ENCODE results near the gene ANKRD13D.

The ANKRD13D gene

DNA sequence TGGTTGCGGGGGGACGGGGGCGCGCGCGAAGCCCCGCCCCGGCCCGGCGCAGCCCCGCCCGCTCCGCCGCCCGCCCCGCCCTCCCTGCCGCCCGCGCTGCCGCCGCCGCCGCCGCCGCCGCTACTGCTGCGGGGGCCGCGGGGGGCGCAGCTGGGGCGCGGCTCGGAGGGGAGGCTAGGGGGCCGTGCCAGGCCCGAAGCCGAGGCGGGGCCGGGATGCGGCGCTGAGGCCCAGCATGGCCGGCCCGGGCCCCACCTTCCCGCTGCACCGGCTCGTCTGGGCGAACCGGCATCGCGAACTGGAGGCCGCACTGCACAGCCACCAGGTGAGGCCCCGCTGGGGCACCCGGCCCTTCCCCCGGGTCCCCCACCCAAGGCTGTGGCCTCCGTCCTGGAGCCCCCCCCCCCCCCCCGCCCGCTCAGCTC is at the start of gene ANKRD13D:
TSS of gene ANKRD13D (plus strand) at position 78 of the 425 bp plus-strand sequence. CDS start at position 236, 158 bp downstream.
- no peak for DNase-seq

DNA sequence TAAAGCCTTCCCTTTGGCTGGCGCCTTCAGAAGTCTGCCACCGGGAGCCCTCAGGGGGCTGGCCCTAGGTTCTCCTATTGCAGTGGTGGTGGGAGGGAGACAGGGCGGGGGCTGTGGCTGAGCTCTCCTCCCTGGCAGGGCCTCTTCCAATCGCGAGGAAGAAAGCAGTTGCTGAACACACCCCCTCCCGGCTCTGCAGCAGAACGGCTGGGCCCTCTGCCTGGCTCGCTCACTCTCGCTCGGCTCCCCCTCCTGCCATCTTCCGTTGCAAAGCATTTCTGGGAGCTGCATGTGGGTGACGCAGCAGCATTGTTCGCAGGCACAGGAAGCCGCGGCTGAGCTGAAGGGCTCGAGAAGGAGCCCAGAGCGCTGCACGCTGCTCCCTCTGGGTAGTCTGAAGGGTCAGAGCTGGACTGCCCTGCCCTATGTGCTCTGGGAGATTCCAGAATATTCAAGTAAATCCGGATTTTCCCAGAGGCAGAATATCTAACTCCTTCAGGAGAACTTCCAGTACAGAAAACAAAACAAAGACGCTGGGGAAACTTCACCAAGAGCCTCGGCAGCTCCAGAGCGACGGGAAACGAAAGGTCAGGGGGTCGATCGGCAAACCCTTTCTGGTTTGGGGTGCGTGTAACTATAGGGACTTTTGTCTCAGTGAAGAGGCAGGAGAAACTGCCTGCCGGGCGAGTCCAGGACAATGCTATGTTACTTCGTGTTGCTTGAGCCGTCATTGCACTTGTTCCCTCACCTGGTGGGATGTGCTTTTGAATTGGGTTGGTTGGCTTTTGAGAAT is 49.1 kb upstream of the ANKRD13D start:
- peak; percentile 95 for DNase-seq

DNA sequence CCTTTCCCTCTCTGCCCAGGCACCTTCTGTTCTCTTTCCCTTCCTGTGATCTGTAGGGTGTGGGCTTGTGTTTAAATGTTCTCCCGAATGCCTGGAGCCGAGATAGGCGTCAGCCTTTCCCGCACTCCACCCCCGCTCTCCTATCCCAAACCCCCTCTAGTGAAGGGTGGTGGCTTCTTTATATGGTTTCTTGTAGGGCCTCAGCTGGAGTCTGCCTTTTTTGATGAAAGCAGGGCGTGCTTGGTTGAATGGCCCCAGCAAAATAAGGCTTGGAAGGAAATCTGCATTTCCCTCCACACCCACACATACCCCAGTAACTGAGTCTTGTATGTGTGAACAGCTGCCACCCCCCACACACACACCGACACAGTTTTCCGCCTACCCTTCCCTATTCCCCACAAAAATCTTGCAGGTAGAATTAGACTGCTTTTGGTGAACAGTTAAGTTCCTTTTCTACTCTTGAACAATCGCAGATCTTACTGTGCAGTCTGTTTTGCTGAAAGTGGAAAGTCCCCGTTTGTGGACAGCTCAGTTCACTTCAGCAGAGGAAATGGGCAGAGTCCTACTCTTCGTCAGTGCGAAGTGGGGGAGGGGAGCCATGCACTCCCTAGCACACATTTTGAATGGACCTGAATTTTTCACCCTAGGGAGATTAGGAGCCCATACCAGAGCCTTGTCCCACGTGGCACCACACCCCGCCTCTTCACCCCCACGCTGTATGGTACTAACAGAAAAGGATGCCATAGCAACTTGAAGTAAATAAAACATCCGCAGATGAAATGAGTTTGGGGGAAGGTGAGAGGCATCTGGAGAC is 48.3 kb upstream of the ANKRD13D start:
- DNase-seq, result peak; percentile 87

DNA sequence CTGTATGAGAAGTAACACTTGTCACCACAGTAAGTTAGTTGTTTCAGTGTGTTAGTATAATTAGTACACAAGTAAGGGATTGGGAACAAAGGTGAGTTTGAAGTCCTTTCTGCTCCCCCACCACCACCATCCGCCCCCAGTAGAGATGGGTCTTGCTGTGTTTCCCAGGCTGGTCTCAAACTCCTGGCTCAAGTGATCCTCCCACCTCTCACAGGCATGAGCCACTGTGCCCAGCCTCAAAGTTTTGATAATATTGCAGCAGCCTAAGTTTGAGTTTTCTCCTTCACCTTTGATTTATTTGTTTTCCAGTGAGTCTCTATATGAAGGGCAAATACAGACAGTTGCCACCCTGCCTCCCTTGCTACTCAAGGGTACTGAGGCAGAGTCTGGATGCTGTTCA is 46.6 kb upstream of the ANKRD13D start:
- DNase-seq, result no peak

DNA sequence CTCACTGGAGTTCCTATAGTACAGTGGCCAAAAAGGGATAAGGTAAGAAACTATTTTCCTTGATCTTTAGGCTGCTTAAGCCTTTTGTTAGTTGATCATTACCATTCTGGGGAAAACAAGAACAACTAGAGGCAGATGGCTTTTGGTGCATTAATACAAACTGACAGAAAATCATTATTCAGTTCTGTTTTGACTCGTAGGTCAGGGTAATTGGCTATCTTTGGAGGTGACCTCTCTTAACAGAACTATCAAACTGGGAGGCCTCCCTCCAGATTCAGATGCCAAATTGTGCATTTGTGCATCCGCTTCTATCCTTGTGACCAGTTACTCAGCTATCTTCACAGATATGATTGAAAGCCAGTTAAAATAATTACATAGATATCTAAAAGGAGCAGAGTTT is 46.1 kb upstream of the ANKRD13D start:
- no peak for DNase-seq

DNA sequence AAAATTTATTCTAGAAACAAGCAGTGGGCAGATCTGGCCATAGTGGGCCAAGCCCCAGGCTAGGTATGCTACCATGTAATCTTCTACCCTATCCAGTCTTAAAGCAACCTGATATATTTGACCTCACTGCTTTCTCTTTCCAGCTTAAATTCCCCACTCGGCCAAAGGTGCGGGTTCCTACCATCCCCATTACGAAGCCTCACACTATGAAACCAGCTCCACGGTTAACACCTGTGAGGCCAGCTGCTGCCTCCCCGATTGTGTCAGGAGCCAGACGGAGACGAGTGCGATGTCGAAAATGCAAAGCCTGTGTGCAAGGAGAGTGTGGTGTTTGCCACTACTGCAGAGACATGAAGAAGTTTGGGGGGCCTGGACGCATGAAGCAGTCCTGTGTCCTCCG is 44.1 kb upstream of the ANKRD13D start:
- DNase-seq, result no peak

DNA sequence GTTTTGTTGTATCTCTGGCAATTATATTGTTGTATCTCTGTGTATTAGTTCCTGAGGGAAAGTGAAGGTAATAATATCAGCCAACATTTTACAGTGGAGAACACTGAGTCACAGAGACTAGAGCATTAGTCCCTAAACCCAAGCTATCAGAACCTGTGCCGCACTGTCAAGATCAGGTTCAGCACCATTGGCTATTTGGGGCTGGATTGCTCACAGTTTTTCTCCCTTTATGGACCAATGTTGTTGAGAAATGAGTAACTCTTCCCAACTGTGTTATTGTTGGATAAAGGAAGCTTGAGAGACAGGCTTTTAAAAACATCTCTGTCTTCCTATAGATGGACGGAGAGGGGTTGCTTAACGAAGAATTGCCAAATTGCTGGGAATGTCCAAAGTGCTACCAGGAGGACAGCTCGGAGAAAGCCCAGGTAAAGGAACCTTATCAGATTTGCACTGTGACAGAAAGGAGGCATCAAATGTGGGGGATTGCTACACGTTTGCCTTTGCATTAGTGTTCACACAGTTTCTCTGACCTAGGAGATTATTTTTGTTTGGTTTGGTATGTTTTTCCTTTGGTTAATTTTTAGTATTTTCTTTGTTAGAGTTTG is 41.1 kb upstream of the ANKRD13D start:
- no peak for DNase-seq

DNA sequence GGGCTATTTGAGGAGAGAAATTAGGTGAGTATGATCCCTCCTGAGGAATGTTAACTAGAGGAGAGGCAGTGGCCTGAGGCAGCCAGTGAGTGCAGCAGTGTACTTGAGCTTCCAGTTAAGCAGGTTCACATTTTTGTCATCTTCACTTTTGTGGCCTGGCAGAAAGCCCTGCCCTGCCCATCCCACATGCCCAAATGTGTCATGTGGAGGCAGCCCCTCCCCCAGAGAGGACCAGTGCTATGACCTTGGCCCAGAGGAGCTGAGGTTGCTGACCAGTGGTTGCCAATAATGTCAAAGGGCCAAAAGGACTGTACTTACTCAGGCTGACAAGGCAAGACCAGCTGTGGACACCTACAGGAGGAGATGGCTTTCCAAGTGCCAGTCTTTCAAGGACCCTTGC is 40.5 kb upstream of the ANKRD13D start:
- no peak for DNase-seq

DNA sequence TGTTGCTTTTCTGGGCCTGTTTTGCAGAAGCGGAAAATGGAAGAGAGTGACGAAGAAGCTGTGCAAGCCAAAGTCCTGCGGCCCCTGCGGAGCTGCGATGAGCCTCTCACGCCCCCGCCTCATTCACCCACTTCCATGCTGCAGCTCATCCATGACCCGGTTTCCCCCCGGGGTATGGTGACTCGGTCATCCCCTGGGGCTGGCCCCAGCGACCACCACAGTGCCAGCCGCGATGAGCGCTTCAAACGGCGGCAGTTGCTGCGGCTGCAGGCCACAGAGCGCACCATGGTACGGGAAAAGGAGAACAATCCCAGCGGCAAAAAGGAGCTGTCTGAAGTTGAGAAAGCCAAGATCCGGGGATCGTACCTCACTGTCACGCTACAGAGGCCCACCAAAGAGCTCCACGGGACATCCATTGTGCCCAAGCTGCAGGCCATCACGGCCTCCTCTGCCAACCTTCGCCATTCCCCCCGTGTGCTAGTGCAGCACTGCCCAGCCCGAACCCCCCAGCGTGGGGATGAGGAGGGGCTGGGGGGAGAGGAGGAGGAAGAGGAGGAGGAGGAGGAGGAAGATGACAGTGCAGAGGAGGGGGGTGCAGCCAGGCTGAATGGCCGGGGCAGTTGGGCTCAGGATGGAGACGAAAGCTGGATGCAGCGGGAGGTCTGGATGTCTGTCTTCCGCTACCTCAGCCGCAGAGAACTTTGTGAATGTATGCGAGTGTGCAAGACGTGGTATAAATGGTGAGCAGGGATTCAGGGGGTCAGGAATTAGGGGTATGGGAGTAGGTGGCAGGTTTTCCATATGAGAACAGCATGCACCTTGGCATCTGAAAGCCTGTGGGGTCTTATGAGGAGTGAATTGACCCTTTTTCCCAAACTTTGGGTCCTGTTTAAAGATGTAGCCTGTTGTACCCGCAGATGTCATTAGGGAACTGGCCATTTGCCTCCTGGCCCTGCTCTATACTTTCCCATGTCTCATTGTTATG is 38.8 kb upstream of the ANKRD13D start:
- DNase-seq, result no peak

DNA sequence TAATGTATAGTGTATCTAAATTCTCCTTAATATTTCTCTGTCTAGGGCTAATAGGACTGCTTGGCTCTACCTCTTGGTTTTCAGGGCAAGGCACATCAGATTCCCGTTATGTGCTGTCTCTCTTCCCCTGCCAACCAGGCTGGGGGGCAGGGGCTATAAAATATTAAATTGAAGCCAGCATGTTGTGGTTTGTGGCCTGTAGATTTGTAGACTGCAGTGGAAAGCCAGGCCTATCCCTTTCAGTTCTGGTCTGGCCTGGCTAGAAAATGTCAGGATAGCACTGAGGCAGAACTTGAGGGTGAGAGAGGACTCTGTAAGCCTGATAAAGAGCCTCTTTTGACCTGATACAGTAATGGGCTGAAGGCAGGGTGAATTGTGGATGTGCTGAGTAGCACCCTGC is 37.3 kb upstream of the ANKRD13D start:
- no peak for DNase-seq

DNA sequence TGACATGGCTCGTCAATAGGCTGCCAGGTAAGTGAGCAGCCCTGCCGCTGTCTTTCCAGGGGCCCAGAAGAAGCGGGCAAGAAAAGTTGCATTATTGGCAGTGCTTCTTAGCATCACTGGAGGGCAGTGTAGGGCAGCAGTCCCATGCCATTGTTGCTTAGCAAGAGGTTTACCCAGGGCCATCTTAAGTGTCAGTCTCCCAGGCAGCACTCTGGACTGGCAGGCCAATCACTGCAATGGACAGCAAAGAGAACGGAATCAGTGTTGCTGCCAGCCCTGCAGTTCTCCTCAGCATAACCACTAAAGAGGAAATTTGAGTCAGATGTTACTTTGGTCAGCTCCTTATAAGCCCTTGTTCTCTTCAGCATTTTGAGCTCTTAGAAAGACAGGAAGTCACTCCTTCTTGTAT is 36.3 kb upstream of the ANKRD13D start:
- no peak for DNase-seq

DNA sequence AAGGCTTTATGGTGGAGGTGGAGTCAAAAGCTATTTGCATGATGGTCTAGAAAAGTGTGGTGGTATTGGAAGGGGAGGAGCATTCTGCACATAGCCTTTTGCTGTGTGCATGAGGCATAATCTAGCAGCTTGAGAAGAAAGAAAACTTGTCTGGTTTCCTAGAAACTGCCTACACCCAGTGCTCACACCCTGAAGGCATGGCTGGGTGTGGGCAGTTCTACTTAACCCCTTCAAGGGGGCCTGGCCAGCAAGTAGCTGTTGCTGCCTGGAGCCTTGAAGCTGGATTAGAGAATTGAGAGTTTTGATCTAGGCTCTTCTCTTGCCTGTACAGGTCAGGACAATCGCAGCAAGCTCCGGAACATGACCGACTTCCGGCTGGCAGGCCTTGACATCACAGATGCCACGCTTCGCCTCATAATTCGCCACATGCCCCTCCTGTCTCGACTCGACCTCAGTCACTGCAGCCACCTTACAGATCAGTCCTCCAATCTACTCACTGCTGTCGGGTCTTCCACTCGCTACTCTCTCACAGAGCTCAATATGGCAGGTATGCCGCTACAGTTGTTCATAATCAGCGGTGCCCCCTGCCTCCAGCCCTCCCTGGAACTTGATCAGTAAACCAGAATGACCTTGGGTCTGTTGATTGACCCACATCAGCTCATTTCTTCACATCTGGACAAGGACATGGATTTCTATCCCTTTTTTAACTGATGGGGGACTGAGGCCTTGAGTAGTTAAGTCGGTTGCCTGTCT is 35.1 kb upstream of the ANKRD13D start:
- DNase-seq, result no peak

DNA sequence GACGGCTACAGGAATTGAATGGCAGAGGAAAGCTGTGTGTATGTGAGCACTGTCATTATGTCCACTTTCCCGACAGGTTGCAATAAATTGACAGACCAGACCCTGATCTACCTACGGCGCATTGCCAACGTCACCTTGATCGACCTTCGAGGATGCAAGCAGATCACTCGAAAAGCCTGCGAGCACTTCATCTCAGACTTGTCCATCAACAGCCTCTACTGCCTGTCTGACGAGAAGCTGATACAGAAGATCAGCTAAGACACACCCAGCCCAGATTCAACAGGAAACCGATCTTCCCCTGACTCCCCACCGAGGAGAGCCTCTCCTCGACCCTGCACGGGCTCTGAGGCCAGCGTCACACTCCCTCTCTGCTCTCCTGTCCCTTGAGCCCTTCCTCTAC is 34.3 kb upstream of the ANKRD13D start:
- no peak for DNase-seq

DNA sequence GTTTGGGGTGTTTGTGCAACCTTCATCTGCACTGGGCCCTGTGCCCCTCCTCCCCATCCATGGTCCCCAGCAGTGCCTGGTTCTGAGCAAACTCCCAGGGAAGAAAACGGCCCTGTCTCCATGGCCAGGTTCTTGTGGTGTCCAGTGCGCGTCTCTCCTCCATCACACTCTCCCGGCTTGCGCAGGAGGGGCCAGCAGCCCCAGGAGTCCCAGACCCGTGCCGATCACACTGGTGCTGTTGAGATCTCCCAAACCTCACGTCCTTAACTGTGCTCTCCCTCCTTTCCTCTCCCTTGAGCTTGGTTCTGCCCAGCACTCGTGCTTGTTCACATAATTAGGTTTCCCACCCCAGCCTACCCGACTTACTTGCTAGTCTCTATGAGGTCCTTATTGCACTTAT is 33.8 kb upstream of the ANKRD13D start:
- no peak for DNase-seq

DNA sequence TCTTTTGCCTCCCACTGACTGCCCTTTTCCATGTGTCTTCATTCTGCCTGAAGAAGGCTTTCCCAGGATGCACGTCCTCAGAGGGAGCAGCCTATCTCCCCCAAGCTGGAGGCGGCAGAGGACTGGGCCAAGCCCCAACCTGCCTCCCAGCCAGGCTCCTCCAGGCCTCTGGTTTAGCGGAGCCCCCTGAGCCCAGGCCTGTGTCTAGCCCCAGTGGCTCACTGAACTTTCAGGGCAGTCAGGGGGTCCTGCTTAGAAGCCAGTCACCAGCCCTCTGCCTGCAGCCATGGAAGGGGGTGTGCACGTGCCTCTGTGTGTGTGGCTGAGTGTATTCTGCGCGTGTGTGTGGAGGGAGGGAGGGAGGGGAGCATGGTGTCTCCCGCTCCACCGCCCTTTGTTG is 33.2 kb upstream of the ANKRD13D start:
- no peak for DNase-seq

DNA sequence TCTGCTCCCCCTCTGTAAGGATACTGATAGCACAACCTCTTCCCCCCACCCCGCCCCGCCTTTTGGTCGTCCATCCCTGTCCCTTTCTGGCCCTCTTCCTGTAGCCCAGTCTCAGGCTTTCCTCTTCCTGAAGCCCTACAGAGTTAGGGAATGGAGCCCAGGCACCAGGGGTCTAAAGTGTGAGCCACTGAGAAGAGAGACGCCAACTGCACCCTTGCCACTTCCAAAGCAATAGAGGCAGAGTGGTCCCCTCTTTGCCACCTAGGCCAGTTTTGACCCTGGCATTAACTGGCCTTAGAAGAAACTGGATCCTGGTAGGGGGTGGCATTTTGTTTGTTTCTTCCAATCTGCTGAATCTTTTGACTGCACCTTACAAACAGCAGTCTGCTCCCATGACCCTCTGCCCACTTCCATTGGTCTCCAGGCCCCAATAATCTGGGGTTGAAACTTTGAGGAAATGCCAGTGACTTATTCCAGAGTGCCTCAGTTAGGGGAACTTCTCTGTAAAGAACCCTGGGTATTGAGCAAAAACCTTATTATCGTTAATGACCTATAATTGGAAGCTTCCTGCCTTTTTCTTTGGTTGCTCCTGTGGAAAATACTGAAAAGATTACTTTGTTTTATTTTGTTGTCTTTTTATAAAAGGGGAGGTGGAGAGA is 32.5 kb upstream of the ANKRD13D start:
- no peak for DNase-seq

DNA sequence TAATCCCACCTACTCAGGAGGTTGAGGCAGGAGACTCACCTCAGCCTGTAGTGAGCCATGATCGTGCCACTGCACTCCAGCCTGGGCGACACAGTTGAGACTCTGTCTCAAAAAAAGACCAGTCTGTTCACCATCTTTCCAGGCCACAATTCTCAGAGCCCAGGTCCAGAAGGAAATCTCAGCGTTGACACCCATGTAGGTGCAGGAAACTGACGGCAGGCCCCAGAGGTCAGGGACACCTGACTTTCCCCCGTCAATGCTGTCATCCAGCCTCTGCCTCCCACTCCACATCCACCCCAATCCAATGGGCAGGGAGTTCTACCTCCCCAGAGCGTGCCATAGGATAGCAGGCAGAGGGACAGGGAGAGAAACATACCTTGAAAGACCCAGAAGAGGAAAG is 28.7 kb upstream of the ANKRD13D start:
- DNase-seq, result no peak

DNA sequence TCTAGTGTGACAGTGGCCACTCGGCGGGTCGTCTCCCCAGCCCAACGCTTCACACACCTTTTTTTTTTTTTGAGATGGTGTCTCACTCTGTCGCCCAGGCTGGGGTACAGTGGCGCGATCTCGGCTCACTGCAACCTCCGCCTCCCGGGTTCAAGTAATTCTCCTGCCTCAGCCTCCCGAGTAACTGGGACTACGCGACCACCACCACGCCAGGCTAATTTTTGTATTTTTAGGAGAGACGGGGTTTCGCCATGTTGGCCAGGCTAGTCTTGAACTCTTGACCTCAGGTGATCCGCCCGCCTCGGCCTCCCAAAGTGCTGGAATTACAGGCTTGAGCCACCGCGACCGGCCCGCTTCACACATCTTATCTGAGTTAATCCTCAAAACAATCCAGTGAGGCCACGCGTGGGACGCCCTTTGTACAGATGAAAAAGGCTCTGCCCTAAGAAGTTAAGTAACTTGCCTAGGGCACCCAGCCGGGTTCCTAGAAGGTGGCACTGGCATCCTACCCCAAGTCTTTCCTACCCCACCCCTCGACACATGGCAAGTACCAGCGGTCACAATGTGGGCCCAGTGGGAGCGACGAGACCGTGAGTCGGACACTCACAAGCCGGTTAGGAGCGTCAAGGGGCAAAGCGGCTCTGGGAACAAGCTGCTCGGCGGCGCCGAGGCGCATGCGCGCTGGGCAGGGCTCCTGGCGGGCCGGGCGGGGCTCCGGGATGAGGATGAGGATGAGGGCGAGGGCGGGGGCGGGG is 28.0 kb upstream of the ANKRD13D start:
- peak; percentile 78 for DNase-seq

DNA sequence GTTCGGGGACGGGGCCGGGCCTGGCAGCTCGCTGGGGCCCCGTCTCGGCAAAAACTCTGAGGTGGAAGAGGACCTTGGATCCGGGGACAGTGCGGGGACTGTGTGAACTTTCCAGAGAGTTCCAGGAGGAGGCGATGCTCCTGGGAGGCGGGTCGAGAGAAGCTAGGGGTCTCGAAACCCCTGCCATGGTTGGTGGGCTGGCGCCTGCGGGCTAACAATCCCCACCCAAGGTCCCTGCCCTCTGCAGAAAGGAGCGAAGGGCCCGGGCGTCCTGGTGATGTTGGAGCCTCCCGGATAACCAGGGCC is 27.5 kb upstream of the ANKRD13D start:
- no peak for DNase-seq

DNA sequence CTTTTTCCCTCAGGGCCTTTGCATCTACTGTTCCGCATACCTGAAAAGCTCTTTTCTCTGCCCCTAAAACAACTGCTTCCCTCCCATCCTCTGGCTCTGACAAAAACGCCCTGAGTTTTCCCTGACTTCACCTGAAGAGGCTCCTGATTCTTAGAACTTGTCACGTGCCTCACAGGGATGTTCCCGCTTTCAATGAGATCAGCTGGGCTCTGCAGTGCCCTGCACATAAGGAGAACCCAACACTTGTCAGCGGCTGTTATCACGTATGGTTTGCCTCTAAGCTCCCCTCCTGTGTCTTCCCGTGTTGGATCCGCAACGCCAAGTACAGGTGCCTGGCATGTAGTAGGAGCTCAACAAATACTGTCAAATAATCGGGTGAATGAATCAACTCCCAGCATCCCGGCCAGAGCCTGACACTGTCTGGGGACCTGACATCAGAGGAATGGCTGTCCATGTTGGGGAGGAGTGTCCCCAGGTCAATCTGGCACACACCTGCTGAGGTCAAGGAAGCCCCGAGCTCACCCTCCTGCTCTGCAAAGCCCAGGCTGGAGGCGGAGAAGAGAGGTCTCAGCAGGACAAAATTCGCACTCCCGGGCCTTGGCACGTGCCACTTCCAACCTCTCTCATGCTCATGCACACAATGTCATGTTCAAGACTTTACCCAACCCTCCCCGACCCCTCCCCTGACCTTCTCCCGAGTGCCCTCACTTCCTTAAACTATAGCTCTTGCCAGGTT is 27.0 kb upstream of the ANKRD13D start:
- no peak for DNase-seq

Measured in stimulated activated CD8-positive, alpha-beta memory T cell treated with anti-CD3 and anti-CD28 coated beads, Interleukin-4, amount 100 ng/mL, for 48 hours (primary cell).